DMS79 treated with DMSO at 0.1 percent for 48 hours (cell line): ENCODE measurements around the gene ANKRD52.
"Not testable (repeated sequence)": the region's sequence is repeated elsewhere in the genome, so short reads cannot be mapped to it uniquely, and the experiment has no call there.

Experiments used
- DNase-seq: peaks from one replicate; lab custom pipeline; 2025; lab: John Stamatoyannopoulos, UW

ANKRD52 gene

DNA sequence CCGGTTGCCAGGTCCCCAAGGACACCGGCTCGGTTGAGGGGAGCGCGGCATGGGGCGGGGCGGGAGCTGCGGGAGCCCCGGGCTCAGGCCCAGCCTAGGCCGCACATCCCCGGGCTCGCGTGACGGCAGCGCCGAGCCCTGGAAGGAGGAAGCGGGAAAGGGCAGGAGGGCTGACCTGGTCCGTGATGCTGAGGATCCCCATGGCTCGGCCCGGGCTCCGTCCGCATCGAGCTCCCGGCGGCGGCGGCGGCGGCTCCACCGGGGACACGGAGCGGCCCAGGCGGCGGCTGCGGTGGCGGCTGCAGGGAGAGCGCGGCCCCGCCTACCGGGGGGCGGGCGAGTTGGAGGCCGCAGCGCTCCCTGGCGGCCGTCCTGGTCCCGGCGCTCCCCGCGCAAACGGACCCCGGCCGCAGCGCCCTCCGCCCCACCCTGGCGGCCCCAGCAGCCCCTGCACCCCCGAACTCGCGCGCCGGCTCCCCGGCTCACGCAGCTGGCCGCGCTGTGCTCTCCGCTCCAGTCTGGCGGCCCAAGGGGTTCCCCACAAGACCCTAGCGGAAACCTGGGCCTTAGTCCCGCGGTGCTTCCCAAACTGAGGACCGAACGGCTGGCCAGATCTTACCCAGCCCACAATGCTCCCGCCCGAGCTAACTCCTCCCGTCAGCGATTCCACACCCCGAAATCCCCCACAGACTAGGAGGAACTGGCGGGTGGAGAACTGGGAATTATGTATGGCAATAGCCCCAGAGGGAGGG is at the start of gene ANKRD52:
Gene ANKRD52, minus strand, starts transcription at position 317 of the 752 bp plus-strand sequence. Its CDS starts 115 bp downstream, at position 202.
- peak; percentile 42 for DNase-seq

DNA sequence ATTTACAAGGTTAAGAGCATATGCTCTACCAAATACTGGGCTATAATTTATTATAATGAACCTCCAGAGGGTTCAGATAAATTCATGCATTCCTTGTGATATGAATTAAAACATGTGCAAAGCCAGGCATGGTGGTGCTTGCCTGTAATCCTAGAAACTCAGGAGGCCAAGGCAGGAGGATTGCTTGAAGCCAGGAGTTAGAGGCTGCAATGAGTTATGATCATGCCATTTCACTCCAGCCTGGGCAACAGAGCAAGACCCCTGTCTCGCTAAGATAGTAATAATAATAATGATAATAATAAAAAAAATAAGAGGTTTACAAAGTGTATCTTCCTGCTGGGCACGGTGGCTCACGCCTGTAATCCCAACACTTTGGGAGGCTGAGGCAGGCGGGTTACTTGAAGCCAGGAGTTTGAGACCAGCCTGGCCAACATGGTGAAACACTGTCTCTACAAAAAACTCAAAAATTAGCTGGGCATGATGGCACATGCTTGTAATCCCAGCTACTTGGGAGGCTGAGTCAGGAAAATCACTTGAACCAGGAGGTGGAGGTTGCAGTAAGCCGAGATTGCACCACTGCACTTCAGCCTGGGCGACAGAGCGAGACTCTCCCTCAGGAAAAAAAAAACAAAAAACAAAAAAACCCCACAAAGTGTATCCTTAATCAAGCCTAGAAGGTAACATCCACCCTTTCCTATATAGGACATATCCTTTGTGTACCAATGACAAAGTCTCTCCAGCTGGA is 49.2 kb upstream of the ANKRD52 start:
- no peak for DNase-seq

- DNase-seq, result no peak
Observed at GRCh38 chr12:56304872-56305590, 46.8 kb upstream of the ANKRD52 start.

GRCh38 chr12:56304276-56304675 is 46.1 kb upstream of the ANKRD52 start:
- no peak for DNase-seq

GRCh38 chr12:56300644-56301464 is 42.7 kb upstream of the ANKRD52 start:
- no peak for DNase-seq

- peak; percentile 80 for DNase-seq
Observed at GRCh38 chr12:56299853-56300643, 41.9 kb upstream of the ANKRD52 start, which contains the start of gene CS. Gene CS (minus strand): TSS chr12:56300330. CDS start chr12:56300201, 129 bp downstream.

GRCh38 chr12:56299308-56299852 is 41.2 kb upstream of the ANKRD52 start:
- DNase-seq, result no peak

DNA sequence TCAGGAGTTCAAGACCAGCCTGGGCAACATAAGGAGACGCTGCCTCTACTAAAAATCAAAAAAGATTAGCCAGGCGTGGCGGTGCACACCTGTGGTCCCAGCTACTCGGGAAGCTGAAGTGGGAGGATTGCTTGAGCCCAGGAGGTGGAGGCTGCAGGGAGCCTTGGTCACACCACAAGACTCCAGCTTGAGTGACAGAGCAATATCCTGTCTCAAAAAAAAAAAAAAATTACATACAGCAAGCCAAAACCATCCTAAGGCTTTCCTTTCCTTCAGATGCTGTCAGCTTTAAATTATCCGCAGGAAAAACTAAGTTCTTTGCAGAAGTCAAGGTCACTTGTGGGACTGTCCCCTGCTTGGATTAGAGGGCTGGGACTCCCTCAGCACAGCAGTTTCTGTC is 40.6 kb upstream of the ANKRD52 start:
- DNase-seq, result no peak

DNA sequence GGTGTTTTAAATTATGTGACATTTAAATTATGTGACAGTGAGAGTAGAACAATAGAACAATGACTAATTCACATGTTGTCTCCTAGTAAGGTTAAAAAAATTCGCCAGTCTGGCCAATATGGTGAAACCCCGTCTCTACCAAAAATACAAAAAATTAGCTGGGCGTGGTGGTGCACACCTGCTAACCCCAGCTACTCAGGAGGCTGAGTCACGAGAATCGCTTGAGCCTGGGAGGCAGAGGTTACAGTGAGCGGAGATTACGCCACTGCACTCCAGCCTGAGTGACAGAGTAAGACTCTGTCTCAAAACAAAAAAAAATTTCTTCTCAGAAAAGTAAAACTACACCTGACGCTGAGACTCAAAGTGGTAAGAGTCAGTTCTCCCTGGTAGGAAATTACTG is 39.2 kb upstream of the ANKRD52 start:
- DNase-seq, result no peak

- DNase-seq, result no peak
Observed at GRCh38 chr12:56296295-56296694, 38.1 kb upstream of the ANKRD52 start.

DNA sequence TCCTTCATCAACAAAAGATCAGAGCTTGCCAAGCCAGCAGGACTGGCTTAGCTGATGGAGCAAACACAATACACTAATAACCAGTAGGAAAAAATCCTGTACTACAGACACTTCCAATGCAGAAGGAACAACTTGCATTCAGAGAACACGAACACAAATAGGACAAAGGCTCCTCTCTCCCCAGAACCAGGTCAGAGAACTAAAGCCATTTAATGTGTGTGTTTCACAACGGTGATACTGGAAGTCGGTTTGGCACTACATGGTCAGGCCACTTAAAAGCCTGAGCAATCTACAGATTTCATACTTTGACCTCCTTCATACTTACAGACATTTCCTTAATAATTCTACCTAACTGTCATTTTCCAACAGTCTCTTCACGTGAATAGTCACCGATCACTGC is 35.6 kb upstream of the ANKRD52 start:
- DNase-seq, result no peak

DNA sequence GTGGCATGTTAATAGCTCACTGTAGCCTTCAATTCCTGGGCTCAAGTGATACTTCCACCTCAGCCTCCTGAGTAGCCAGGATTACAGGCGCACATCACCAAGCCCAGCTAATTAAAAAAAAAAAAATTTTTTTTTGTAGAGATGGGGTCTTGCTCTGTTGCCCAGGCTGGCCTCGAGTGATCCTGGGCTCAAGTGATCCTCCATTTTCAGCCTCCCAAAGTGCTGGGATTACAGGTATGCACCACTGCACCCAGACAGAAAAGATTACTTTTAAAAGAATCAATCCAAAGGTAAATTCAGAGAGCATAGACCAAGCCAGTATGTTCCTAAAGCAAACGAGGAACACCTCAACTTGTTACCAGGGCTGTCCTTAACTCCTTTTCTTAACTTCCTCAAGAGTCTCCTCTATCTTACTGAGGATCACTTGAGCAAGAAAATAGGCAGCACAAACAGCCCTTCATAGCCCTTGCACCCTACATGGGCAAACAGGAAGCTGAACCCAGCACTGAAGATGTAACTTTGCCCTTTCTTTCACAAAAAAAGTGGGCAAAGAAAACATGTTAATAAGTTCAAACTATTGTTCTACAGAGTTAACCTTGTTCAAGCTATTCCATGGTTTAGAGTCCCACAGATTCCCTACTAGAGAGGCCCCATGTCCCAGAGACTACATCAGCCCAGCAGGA is 30.7 kb upstream of the ANKRD52 start:
- DNase-seq, result no peak

DNA sequence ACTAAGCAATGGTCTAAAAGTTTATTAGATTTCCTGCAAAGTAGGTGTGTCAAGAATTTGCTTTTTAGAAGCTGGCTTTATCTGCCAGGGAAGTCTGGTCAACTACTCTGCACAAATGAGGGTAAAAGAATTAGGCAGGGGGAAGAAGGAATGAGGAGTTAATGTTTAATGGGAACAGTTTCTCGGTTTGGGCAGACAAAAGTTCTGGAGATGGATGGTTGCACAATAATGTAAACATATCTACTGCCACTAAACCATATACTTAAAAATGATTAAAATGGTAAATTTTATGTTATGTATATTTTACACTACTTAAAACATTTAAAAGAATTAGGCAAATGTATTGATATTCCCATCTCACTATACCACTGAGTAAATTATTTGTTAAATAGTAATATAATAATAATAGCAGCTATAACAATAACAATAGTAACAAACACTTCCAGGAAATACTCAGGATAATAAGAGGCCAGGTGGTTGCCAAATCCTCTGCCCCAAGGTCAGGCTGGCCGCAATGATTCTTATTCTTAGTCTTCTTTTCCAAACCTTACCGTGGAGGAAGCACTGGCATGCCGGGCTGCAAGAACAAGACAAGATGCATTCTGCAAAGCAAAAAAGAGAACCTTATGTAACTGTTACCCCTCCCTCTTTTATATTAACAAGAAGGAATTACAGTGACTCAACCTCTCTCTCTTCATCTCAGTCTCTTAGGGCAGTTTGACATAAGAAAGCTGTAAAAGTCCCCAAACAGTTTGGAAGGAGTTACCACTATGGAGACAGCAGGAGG is 28.1 kb upstream of the ANKRD52 start:
- DNase-seq, result no peak

DNA sequence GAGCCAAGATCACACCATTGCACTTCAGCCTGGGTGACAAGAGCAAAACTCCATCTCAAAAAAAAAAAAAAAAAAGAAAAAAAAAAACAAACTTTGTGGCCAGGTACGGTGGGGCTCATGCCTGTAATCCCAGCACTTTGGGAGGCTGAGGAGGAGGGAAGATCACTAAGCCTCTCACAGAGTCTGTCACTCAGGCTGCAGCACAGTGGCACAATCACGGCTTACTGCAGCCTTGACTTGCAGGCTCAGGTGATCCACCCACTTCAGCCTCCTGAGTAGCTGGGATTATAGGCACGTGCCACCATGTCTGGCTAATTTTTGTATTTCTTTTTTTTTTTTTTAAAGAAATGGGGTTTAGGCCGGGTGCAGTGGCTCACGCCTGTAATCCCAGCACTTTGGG is 26.1 kb upstream of the ANKRD52 start:
- not testable (repeated sequence) for DNase-seq

DNA sequence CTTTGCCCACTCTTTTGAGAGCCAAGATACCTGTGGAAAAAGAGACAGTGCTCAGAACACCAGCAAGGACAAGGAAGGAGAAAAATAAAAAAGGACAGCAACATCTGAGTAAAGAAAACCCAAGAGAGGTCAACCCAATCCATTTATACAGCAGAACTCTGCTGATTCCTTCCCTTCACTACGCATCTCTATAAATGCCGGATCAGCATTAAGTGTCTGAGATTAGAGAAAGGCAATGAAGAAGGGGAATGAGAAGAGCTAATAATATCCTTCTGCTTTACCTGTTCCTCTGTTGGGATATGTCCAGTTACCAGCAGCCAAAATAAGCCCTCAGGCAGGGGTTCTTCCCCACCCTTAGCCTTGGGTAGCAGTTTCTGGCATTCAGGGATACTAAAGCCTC is 24.4 kb upstream of the ANKRD52 start:
- no peak for DNase-seq

- no peak for DNase-seq
Observed at GRCh38 chr12:56282030-56282429, 23.8 kb upstream of the ANKRD52 start.

- no peak for DNase-seq
Observed at GRCh38 chr12:56280849-56281248, 22.7 kb upstream of the ANKRD52 start.

DNA sequence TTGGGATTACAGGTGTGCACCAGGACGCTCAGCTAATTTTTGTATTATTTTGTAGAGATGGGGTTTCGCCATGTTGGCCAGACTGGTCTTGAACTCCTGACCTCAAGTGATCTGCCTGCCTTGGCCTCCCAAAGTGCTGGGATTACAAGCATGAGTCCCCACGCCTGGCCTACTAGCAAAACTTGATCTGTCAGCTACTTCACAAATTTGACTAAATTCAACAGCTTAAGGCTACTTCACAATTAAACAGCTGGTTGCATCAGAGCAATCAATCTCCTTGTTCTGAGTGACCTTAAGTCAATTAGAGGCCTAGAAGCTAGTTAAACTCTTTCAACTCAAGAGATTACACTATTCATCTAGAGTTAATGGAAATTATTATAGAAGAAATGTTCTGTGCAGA is 20.7 kb upstream of the ANKRD52 start:
- DNase-seq, result no peak

DNA sequence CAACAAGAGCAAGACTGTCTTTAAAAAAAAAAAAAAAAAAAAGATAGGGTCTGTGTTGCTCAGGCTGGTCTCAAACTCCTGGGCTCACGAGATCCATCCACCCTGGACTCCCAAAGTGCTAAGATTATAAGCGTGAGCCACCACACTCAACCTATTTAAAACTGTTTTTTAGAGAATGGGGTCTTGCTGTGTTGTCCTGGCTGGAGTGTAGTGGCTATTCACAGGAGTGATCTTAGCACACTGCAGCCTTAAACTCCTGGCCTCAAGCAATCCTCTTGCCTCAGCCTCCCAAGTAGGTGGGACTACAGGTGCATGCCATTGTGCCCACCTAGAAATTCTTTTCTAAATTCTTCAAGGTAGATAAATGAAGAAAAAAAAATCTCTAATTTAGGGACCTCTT is 16.1 kb upstream of the ANKRD52 start:
- DNase-seq, result no peak
